Measurements from ENCODE around the gene DPH2.

DPH2 gene

GRCh38 chr1:43985984-43986595 lies 16.3 kb downstream of the DPH2 start:
- DNase-seq = no peak

- no peak for DNase-seq
Observed at GRCh38 chr1:43986712-43987111, 16.9 kb downstream of the DPH2 start.

GRCh38 chr1:43987159-43987902 lies 17.5 kb downstream of the DPH2 start:
- DNase-seq = no peak

- no peak for DNase-seq
Observed at GRCh38 chr1:43990271-43991199, 20.7 kb downstream of the DPH2 start.

- no peak for DNase-seq
Observed at GRCh38 chr1:43991200-43991475, 21.3 kb downstream of the DPH2 start.

- DNase-seq = peak; percentile 65
Observed at GRCh38 chr1:43991476-43992231, 21.8 kb downstream of the DPH2 start, which contains the start of gene CCDC24. TSS of gene CCDC24 (plus strand) at chr1:43991599. CDS start at chr1:43991879, 280 bp downstream.

GRCh38 chr1:43992232-43992995 lies 22.6 kb downstream of the DPH2 start:
- no peak for DNase-seq

GRCh38 chr1:43993206-43993914 lies 23.6 kb downstream of the DPH2 start:
- no peak for DNase-seq

GRCh38 chr1:43994071-43994470 lies 24.3 kb downstream of the DPH2 start:
- DNase-seq = no peak

- DNase-seq = no peak
Observed at GRCh38 chr1:43994794-43995790, 25.3 kb downstream of the DPH2 start.

- no peak for DNase-seq
Observed at GRCh38 chr1:43995984-43996732, 26.3 kb downstream of the DPH2 start.

GRCh38 chr1:43996733-43997115 lies 26.9 kb downstream of the DPH2 start:
- no peak for DNase-seq

GRCh38 chr1:43997295-43997999 lies 27.6 kb downstream of the DPH2 start:
- no peak for DNase-seq

GRCh38 chr1:43998000-43998378 lies 28.2 kb downstream of the DPH2 start:
- DNase-seq = no peak

- DNase-seq = no peak
Observed at GRCh38 chr1:43999455-43999854, 29.6 kb downstream of the DPH2 start.

- DNase-seq = no peak
Observed at GRCh38 chr1:44000122-44000665, 30.4 kb downstream of the DPH2 start.

- DNase-seq = no peak
Observed at GRCh38 chr1:44002165-44002564, 32.4 kb downstream of the DPH2 start.

- DNase-seq = no peak
Observed at GRCh38 chr1:44002606-44003157, 32.9 kb downstream of the DPH2 start.

Measured in DMS 273 treated with DMSO at 0.1 percent for 48 hours (cell line).